CD14-positive monocyte (primary cell): ENCODE data around the gene GOSR2. TPM values are rescaled to one million over a fixed set of nuclear protein-coding genes. Genes with fewer than 3 reads are reported as not detected.

Experiments used
- DNase-seq, 3 donors: peaks; one replicate each; pipeline ENCODE4 v3.0.0-alpha.2; 2011 to 2022
- H2AFZ ChIP-seq: 2 replicates; pipeline ENCODE4 v1.6.0; 2012; ENCODE audit warnings: mild to moderate bottlenecking, low read depth, low read length, inconsistent platforms; ENCODE audit not compliant: insufficient read depth, poor library complexity, severe bottlenecking
- H3K27ac ChIP-seq, 2 donors: 1 replicate in 1 of 2; 2 replicates in 1 of 2; pipeline ENCODE4 v1.5.1; 2012 to 2013; ENCODE audit warnings: low read length in 2 of 2, control low read depth in 1 of 2, inconsistent platforms in 1 of 2, low read depth in 1 of 2, mild to moderate bottlenecking in 1 of 2
- H3K27me3 ChIP-seq, 2 donors: one replicate each; pipeline versions ENCODE4 v1.6.0 to v1.6.1; 2011 to 2013; ENCODE audit warnings: low read length in 2 of 2; ENCODE audit not compliant: control insufficient read depth in 2 of 2, insufficient read depth in 2 of 2
- H3K36me3 ChIP-seq, 2 donors: replicated peaks in 1 of 2; 1 replicate in 1 of 2; 2 replicates in 1 of 2; pipeline versions ENCODE4 v1.5.1 to v1.6.1; 2012 to 2013; ENCODE audit warnings: low read length in 2 of 2, control low read depth in 1 of 2, inconsistent platforms in 1 of 2, mild to moderate bottlenecking in 1 of 2; ENCODE audit not compliant: insufficient read depth in 2 of 2, control insufficient read depth in 1 of 2
- H3K4me1 ChIP-seq, 2 donors: 1 replicate in 1 of 2; 2 replicates in 1 of 2; pipeline versions ENCODE4 v1.5.1 to v1.6.1; 2012 to 2013; ENCODE audit warnings: low read length in 2 of 2, control low read depth in 1 of 2, inconsistent platforms in 1 of 2, mild to moderate bottlenecking in 1 of 2, moderate library complexity in 1 of 2; ENCODE audit not compliant: insufficient read depth in 2 of 2, control insufficient read depth in 1 of 2
- H3K4me2 ChIP-seq: replicated peaks from 2 replicates; pipeline ENCODE3; 2012; ENCODE audit warnings: low read length, moderate library complexity, mild to moderate bottlenecking; ENCODE audit not compliant: poor library complexity, severe bottlenecking; ENCODE audit errors: extremely low read depth
- H3K4me3 ChIP-seq, 3 experiments: fragments of 200-600 bp in 1 of 3; sonication (generic) in 1 of 3; replicated peaks in 1 of 3; 1 replicate in 2 of 3; 2 replicates in 1 of 3; pipeline ENCODE4 v1.5.1; 2011 to 2013; ENCODE audit warnings: low read length in 3 of 3, mild to moderate bottlenecking in 3 of 3, control low read depth in 2 of 3, low read depth in 2 of 3, inconsistent platforms in 1 of 3, moderate library complexity in 1 of 3
- H3K79me2 ChIP-seq: 2 replicates; pipeline ENCODE4 v1.6.0; 2012; ENCODE audit warnings: mild to moderate bottlenecking, control low read depth, inconsistent platforms, low read length, moderate library complexity; ENCODE audit not compliant: insufficient read depth
- H3K9ac ChIP-seq: 2 replicates; pipeline ENCODE4 v1.6.0; 2017; ENCODE audit warnings: low read length, mild to moderate bottlenecking; ENCODE audit not compliant: insufficient read depth, poor library complexity, severe bottlenecking
- H3K9me3 ChIP-seq, 2 donors: replicated peaks in 1 of 2; 1 replicate in 1 of 2; 2 replicates in 1 of 2; pipeline versions ENCODE4 v1.5.1 to v1.6.1; 2012 to 2013; ENCODE audit warnings: low read length in 2 of 2, control low read depth in 1 of 2; ENCODE audit not compliant: control insufficient read depth in 1 of 2, insufficient read depth in 1 of 2
- H4K20me1 ChIP-seq: 2 replicates; pipeline ENCODE4 v1.6.0; 2012; ENCODE audit warnings: mild to moderate bottlenecking, low read length, control low read depth, moderate library complexity; ENCODE audit not compliant: insufficient read depth
- H3K27ac Mint-ChIP-seq, 7 donors: one replicate each; pipeline ENCODE4 v1.8.0; 2020; ENCODE audit warnings: mild to moderate bottlenecking in 7 of 7, mixed read lengths in 7 of 7, moderate library complexity in 6 of 7, inconsistent platforms in 2 of 7
- H3K27me3 Mint-ChIP-seq, 3 donors: one replicate each; pipeline ENCODE4 v1.8.0; 2021 to 2022; ENCODE audit warnings: low read depth in 3 of 3, mild to moderate bottlenecking in 3 of 3, mixed read lengths in 3 of 3, moderate library complexity in 3 of 3, inconsistent platforms in 1 of 3
- H3K36me3 Mint-ChIP-seq, 2 donors: one replicate each; pipeline ENCODE4 v1.8.0; 2020; ENCODE audit warnings: mixed read lengths in 2 of 2, inconsistent platforms in 1 of 2, mild to moderate bottlenecking in 1 of 2
- H3K4me1 Mint-ChIP-seq: one replicate; pipeline ENCODE4 v1.8.0; 2020; ENCODE audit warnings: mild to moderate bottlenecking, mixed read lengths
- H3K4me3 Mint-ChIP-seq, 2 donors: one replicate each; pipeline ENCODE4 v1.8.0; 2020; ENCODE audit warnings: mild to moderate bottlenecking in 2 of 2, mixed read lengths in 2 of 2, moderate library complexity in 1 of 2
- H3K9me3 Mint-ChIP-seq, 7 donors: one replicate each; pipeline ENCODE4 v1.8.0; 2020 to 2022; ENCODE audit warnings: mixed read lengths in 7 of 7, mild to moderate bottlenecking in 6 of 7, moderate library complexity in 6 of 7, inconsistent platforms in 2 of 7
- CTCF ChIP-seq: fragments of 200-600 bp; IDR thresholded peaks from one replicate; pipeline ENCODE4 v1.8.0; 2022; ENCODE audit warnings: antibody characterized with exemption, mild to moderate bottlenecking
- WGBS: methylation state at CpG from one replicate; pipeline ENCODE4 v1.1.5; 2013; ENCODE audit warnings: missing lambda C conversion rate; ENCODE audit not compliant: insufficient coverage; 5-methylcytosine and 5-hydroxymethylcytosine counted together
- intact Hi-C, 2 donors: fragments of 100-400 bp; cut with micrococcal nuclease; formaldehyde crosslinking; loops; one replicate each; pipeline versions ENCODE4 v1.15.0 to v1.15.1; 2023
- polyA plus RNA-seq, 3 donors: library from polyadenylated mRNA; depleted of rRNA in 1 of 3; unstranded in 2 of 3; stranded (reverse) in 1 of 3; fragments of 300-500 nt in 2 of 3; fragments of >200 nt in 1 of 3; fragmentation: Illumina TruSeq in 2 of 3; gene quantifications; 1 replicate in 2 of 3; 2 replicates in 1 of 3; pipeline ENCODE4 v1.2.3, GENCODE V29; 2012 to 2021

GOSR2 gene
- polyA plus RNA-seq, 3 donors: 25.2 to 31.1 (median 27.7) TPM

GRCh38 chr17:46887717-46888116 lies 35.2 kb upstream of the GOSR2 start:
- H3K4me3 Mint-ChIP-seq: no peak overlapping the region
- no peaks in the 10 kb centered on the region for H3K36me3 Mint-ChIP-seq
- peaks cover 2 to 11% (median 7%) of the 10 kb centered on the region in 3 donors for H3K27me3 Mint-ChIP-seq
- no peak overlapping the region for H2AFZ ChIP-seq
- no peaks in the 10 kb centered on the region for H3K79me2 ChIP-seq
- H4K20me1 ChIP-seq: no peaks in the 10 kb centered on the region
- H3K9me3 Mint-ChIP-seq: no peaks in the 10 kb centered on the region
- no peak for TF ChIP-seq CTCF
- H3K27ac Mint-ChIP-seq: no peak overlapping the region
- no CpG with 5 or more reads among the region's 3 CpGs for WGBS
- H3K4me1 Mint-ChIP-seq: peaks cover 11% of the 10 kb centered on the region
- H3K4me1 ChIP-seq: peaks cover 4 to 10% of the 10 kb centered on the region in 2 donors
- H3K27ac ChIP-seq: no peak overlapping the region
- H3K9ac ChIP-seq: no peak overlapping the region
- no peaks in the 10 kb centered on the region for H3K9me3 ChIP-seq
- H3K27me3 ChIP-seq: peaks cover 0 to 2% of the 10 kb centered on the region in 2 donors
- no peak for DNase-seq
- no peak overlapping the region for H3K4me3 ChIP-seq
- no peak overlapping the region for H3K4me2 ChIP-seq
- no peaks in the 10 kb centered on the region for H3K36me3 ChIP-seq
- intact Hi-C loops: no loop called here

- no CpG with 5 or more reads among the region's 1 CpG for WGBS
- H3K4me2 ChIP-seq: no peak overlapping the region
- H3K27ac ChIP-seq: no peak overlapping the region
- no peak for TF ChIP-seq CTCF
- H4K20me1 ChIP-seq: no peaks in the 10 kb centered on the region
- Mint-ChIP-seq H3K4me1 (peaks cover 11% of the 10 kb centered on the region), H3K27ac (no peak overlapping the region), H3K36me3 (no peaks in the 10 kb centered on the region), H3K9me3 (no peaks in the 10 kb centered on the region), H3K27me3 (peaks cover 9 to 17% (median 14%) of the 10 kb centered on the region in 3 donors), H3K4me3 (no peak overlapping the region)
- H2AFZ ChIP-seq: no peak overlapping the region
- no peaks in the 10 kb centered on the region for H3K79me2 ChIP-seq
- peaks cover 0 to 2% of the 10 kb centered on the region in 2 donors for H3K27me3 ChIP-seq
- intact Hi-C loops: no loop called here
- H3K4me3 ChIP-seq: no peak overlapping the region
- DNase-seq: no peak
- peaks cover 4 to 10% of the 10 kb centered on the region in 2 donors for H3K4me1 ChIP-seq
- H3K9me3 ChIP-seq: no peaks in the 10 kb centered on the region
- no peaks in the 10 kb centered on the region for H3K36me3 ChIP-seq
- H3K9ac ChIP-seq: no peak overlapping the region
Measured at GRCh38 chr17:46888727-46889126, 34.2 kb upstream of the GOSR2 start.
